GM12892 (cell line): ENCODE results near the gene SI.

Experiments
- POLR2A ChIP-seq: IDR thresholded peaks from 2 replicates; pipeline ENCODE4 v1.6.1; 2011; ENCODE audit warnings: low read depth, low read length, control low read depth
- TAF1 ChIP-seq: IDR thresholded peaks from 2 replicates; pipeline ENCODE4 v1.6.1; 2011; ENCODE audit warnings: low read depth, mild to moderate bottlenecking, control low read depth, low read length, borderline replicate concordance

GRCh38 chr3:165103616-165104015 is 25.3 kb upstream of the SI start:
- no peak for TF ChIP-seq TAF1
- no peak for TF ChIP-seq POLR2A
